CD4-positive, alpha-beta T cell (primary cell): ENCODE results near the gene ARTN. TPM values are rescaled to one million over a fixed set of nuclear protein-coding genes. Genes with fewer than 3 reads are reported as not detected.

ENCODE experiments used
- ATAC-seq: fragments of 200-7000 bp; cut with Tn5 transposase; one replicate; pipeline ENCODE4 v1.10.0; 2022; ENCODE audit warnings: mild to moderate bottlenecking; ENCODE audit not compliant: poor library complexity
- CTCF ChIA-PET: fragments of 350-600 bp; sonication (Branson Sonifier 250); formaldehyde crosslinking; loops from one replicate; lab custom pipeline; 2021; ENCODE audit warnings: antibody characterized with exemption, inconsistent platforms; lab: Charles Lee
- POLR2A ChIA-PET: fragments of 350-600 bp; sonication (Branson Sonifier 250); formaldehyde crosslinking; loops from one replicate; lab custom pipeline; 2021; ENCODE audit warnings: antibody characterized with exemption, inconsistent platforms; lab: Charles Lee
- DNase-seq, 14 experiments: peaks; one replicate each; pipeline ENCODE4 v3.0.0-alpha.2; 2013 to 2020; ENCODE audit warnings: mixed read lengths in 2 of 14
- H3K27ac ChIP-seq, 2 donors: one replicate each; pipeline versions ENCODE4 v1.5.1 to v1.7.0; 2013; ENCODE audit warnings: low read length in 2 of 2, low read depth in 1 of 2, mild to moderate bottlenecking in 1 of 2
- H3K27me3 ChIP-seq, 2 experiments: 1 replicate in 1 of 2; 2 replicates in 1 of 2; pipeline versions ENCODE4 v1.6.1 to v1.7.0; 2013; ENCODE audit warnings: low read length in 2 of 2, control low read depth in 1 of 2, mild to moderate bottlenecking in 1 of 2, moderate library complexity in 1 of 2; ENCODE audit not compliant: insufficient read depth in 2 of 2, control insufficient read depth in 1 of 2
- H3K36me3 ChIP-seq: one replicate; pipeline ENCODE4 v1.6.1; 2013; ENCODE audit warnings: low read length, control low read depth; ENCODE audit not compliant: insufficient read depth
- H3K4me1 ChIP-seq: one replicate; pipeline ENCODE4 v1.6.1; 2013; ENCODE audit warnings: low read length, control low read depth; ENCODE audit not compliant: insufficient read depth
- H3K4me3 ChIP-seq: one replicate; pipeline ENCODE4 v1.5.1; 2013; ENCODE audit warnings: mild to moderate bottlenecking, low read length, moderate library complexity
- H3K9me3 ChIP-seq, 2 experiments: 1 replicate in 1 of 2; 2 replicates in 1 of 2; pipeline versions ENCODE4 v1.6.1 to v1.7.0; 2013; ENCODE audit warnings: low read length in 2 of 2, mild to moderate bottlenecking in 2 of 2, control low read depth in 1 of 2, moderate library complexity in 1 of 2; ENCODE audit not compliant: control insufficient read depth in 1 of 2, insufficient read depth in 1 of 2
- H3K27ac Mint-ChIP-seq: one replicate; pipeline ENCODE4 v1.8.0; 2020; ENCODE audit warnings: mixed read lengths
- H3K27me3 Mint-ChIP-seq: one replicate; pipeline ENCODE4 v1.8.0; 2021; ENCODE audit warnings: mixed read lengths
- H3K36me3 Mint-ChIP-seq: one replicate; pipeline ENCODE4 v1.8.0; 2021; ENCODE audit warnings: low read depth, mixed read lengths
- H3K4me1 Mint-ChIP-seq: one replicate; pipeline ENCODE4 v1.8.0; 2021; ENCODE audit warnings: low read depth, mixed read lengths
- H3K4me3 Mint-ChIP-seq: one replicate; pipeline ENCODE4 v1.8.0; 2020; ENCODE audit warnings: mild to moderate bottlenecking, mixed read lengths
- H3K9me3 Mint-ChIP-seq: one replicate; pipeline ENCODE4 v1.8.0; 2020; ENCODE audit warnings: mixed read lengths
- CTCF ChIP-seq: fragments of 200-600 bp; IDR thresholded peaks from one replicate; pipeline ENCODE4 v1.8.0; 2022; ENCODE audit warnings: antibody characterized with exemption, mild to moderate bottlenecking
- intact Hi-C, 2 experiments: fragments of 100-400 bp; cut with DNase I in 1 of 2; cut with micrococcal nuclease in 1 of 2; formaldehyde crosslinking; loops; one replicate each; pipeline versions ENCODE4 v1.15.1 to v1.9.0; 2023 to 2025; cut with DNase I, micrococcal nuclease
- total RNA-seq, 174 experiments: library from RNA in 2 of 174; stranded (reverse) in 2 of 174; gene quantifications; one replicate each; pipeline ENCODE4 v1.2.3 and lab custom pipeline; 2021 to 2026

ARTN gene
- total RNA-seq, 2 experiments from 2014 or later = 0.55 to 1.3 TPM

- H3K9me3 ChIP-seq = no peaks in the 10 kb centered on the region
- peaks cover 9% of the 10 kb centered on the region for H3K36me3 ChIP-seq
- H3K36me3 Mint-ChIP-seq = peaks cover 15% of the 10 kb centered on the region
- peaks cover 64% of the 10 kb centered on the region for H3K4me1 Mint-ChIP-seq
- H3K27me3 ChIP-seq = no peaks in the 10 kb centered on the region
- no peak for TF ChIP-seq CTCF
- H3K27ac Mint-ChIP-seq = peak overlapping the region; percentile 91
- ATAC-seq (no peak), DNase-seq (peak in 1 of 14 experiments; percentile 6)
- peak overlapping the region; percentile 94 for H3K4me3 ChIP-seq
- H3K4me3 Mint-ChIP-seq = peak overlapping the region; percentile 91
- POLR2A ChIA-PET = interaction anchor here (0.8 to 1.7 kb wide), 4 partner anchors 22 to 297 kb away, joined by 3 to 7 read pairs (median 6); partner anchors contain the start of genes ATP6V0B, B4GALT2, DPH2 and KDM4A
- CTCF ChIA-PET = interaction anchor here (1.1 to 2.2 kb wide), 3 partner anchors 13 to 28 kb away, joined by 4 to 24 read pairs (median 6); partner anchors contain the start of genes ARTN, ATP6V0B and DPH2
- H3K4me1 ChIP-seq = peaks cover 36% of the 10 kb centered on the region
- peak overlapping the region; percentile 93 to 94 for H3K27ac ChIP-seq
- intact Hi-C loops = loop anchor here (2.0 to 10.0 kb wide), 7 partner anchors 185 to 1132 kb away; partner anchors contain the start of genes DMAP1 (in 1 of the 2), ELOVL1 (in 1 of the 2), ERMAP (in 1 of the 2) and HYI (in 1 of the 2)
- no peaks in the 10 kb centered on the region for H3K27me3 Mint-ChIP-seq
- no peaks in the 10 kb centered on the region for H3K9me3 Mint-ChIP-seq
Measured at GRCh38 chr1:43947061-43947873, 13.7 kb downstream of the ARTN start.

- no peaks in the 10 kb centered on the region for H3K9me3 ChIP-seq
- no peaks in the 10 kb centered on the region for H3K27me3 ChIP-seq
- H3K27ac ChIP-seq = no peak overlapping the region
- Mint-ChIP-seq H3K4me1 (peaks cover 60% of the 10 kb centered on the region), H3K36me3 (peaks cover 15% of the 10 kb centered on the region), H3K27me3 (no peaks in the 10 kb centered on the region), H3K27ac (peak overlapping the region; percentile 91), H3K4me3 (peak overlapping the region; percentile 82), H3K9me3 (no peaks in the 10 kb centered on the region)
- peaks cover 9% of the 10 kb centered on the region for H3K36me3 ChIP-seq
- ChIA-PET POLR2A (interaction anchor here (1.7 kb wide), 1 partner anchor 27 kb away, joined by 7 read pairs; the partner anchor contains the start of gene ATP6V0B), CTCF (interaction anchor here (1.4 to 1.5 kb wide), 2 partner anchors 13 to 27 kb away, joined by 4 to 6 read pairs; partner anchors contain the start of gene ATP6V0B)
- TF ChIP-seq CTCF = no peak
- intact Hi-C loops = loop anchor here (1.0 to 10.0 kb wide), 8 partner anchors 20 to 1133 kb away; partner anchors contain the start of genes DMAP1 (in 1 of the 2), ELOVL1 (in 1 of the 2), ERMAP (in 1 of the 2) and HYI (in 1 of the 2)
- peak overlapping the region; percentile 94 for H3K4me3 ChIP-seq
- H3K4me1 ChIP-seq = peaks cover 36% of the 10 kb centered on the region
- ATAC-seq (no peak), DNase-seq (no peak)
Measured at GRCh38 chr1:43947874-43948437, 14.4 kb downstream of the ARTN start.

- Mint-ChIP-seq H3K27me3 (no peaks in the 10 kb centered on the region), H3K27ac (no peak overlapping the region), H3K36me3 (peaks cover 15% of the 10 kb centered on the region), H3K4me3 (no peak overlapping the region), H3K4me1 (peaks cover 56% of the 10 kb centered on the region), H3K9me3 (no peaks in the 10 kb centered on the region)
- peaks cover 35% of the 10 kb centered on the region for H3K4me1 ChIP-seq
- TF ChIP-seq CTCF = no peak
- no peak for DNase-seq
- H3K27ac ChIP-seq = no peak overlapping the region
- peaks cover 9% of the 10 kb centered on the region for H3K36me3 ChIP-seq
- CTCF ChIA-PET = interaction anchor here (1.3 to 1.5 kb wide), 2 partner anchors 15 kb away, joined by 4 to 6 read pairs; no protein-coding TSS in a partner anchor
- intact Hi-C loops = loop anchor here (5.0 to 10.0 kb wide), 6 partner anchors 187 to 1135 kb away; partner anchors contain the start of genes DMAP1 (in 1 of the 2), ELOVL1 (in 1 of the 2), ERMAP (in 1 of the 2) and HYI (in 1 of the 2)
- POLR2A ChIA-PET = no interaction called here
- H3K9me3 ChIP-seq = no peaks in the 10 kb centered on the region
- no peak overlapping the region for H3K4me3 ChIP-seq
- no peaks in the 10 kb centered on the region for H3K27me3 ChIP-seq
- ATAC-seq = no peak
Measured at GRCh38 chr1:43949678-43950077, 16.1 kb downstream of the ARTN start.
